Heart right ventricle (tissue), 16 donors: ENCODE results near the gene SMURF1. TPM values are rescaled to one million over a fixed set of nuclear protein-coding genes. Genes with fewer than 3 reads are reported as not detected.
"Not testable (repeated sequence)": the region's sequence is repeated elsewhere in the genome, so short reads cannot be mapped to it uniquely, and the experiment has no call there.

ENCODE experiments used
- ATAC-seq, 8 donors: fragments of 200-7000 bp; cut with Tn5 transposase; one replicate each; pipeline ENCODE4 v1.9.1; 2020; ENCODE audit warnings: mild to moderate bottlenecking in 8 of 8, moderate library complexity in 8 of 8, moderate number of reproducible peaks in 1 of 8
- DNase-seq, 2 donors: peaks; one replicate each; pipeline ENCODE4 v3.0.0-alpha.2; 2020
- H3K27ac ChIP-seq, 10 donors: fragments of 200-600 bp; sonication (generic) in 2 of 10; one replicate each; pipeline versions ENCODE4 v1.5.0 to v1.8.0; 2020 to 2022; ENCODE audit warnings: mild to moderate bottlenecking in 3 of 10
- H3K27me3 ChIP-seq, 7 donors: fragments of 200-600 bp; one replicate each; pipeline ENCODE4 v1.8.0; 2021 to 2022; ENCODE audit warnings: mild to moderate bottlenecking in 2 of 7
- H3K36me3 ChIP-seq, 9 donors: fragments of 200-600 bp; sonication (generic) in 1 of 9; one replicate each; pipeline versions ENCODE4 v1.5.0 to v1.8.0; 2020 to 2022; ENCODE audit warnings: mild to moderate bottlenecking in 2 of 9
- H3K4me1 ChIP-seq, 9 donors: fragments of 200-600 bp; sonication (generic) in 1 of 9; one replicate each; pipeline versions ENCODE4 v1.5.0 to v1.8.0; 2020 to 2022; ENCODE audit warnings: mild to moderate bottlenecking in 4 of 9
- H3K4me3 ChIP-seq, 10 donors: fragments of 200-600 bp; sonication (generic) in 2 of 10; one replicate each; pipeline versions ENCODE4 v1.5.0 to v1.8.0; 2020 to 2022; ENCODE audit warnings: mild to moderate bottlenecking in 7 of 10, moderate library complexity in 2 of 10
- H3K9me3 ChIP-seq, 11 donors: fragments of 200-600 bp in 10 of 11; sonication (generic) in 2 of 11; one replicate each; pipeline versions ENCODE4 v1.5.0 to v1.8.0; 2013 to 2022; ENCODE audit warnings: mild to moderate bottlenecking in 2 of 11, control low read depth in 1 of 11, moderate library complexity in 1 of 11
- CTCF ChIP-seq, 9 donors: fragments of 200-600 bp; sonication (generic) in 2 of 9; IDR thresholded peaks; one replicate each; pipeline versions ENCODE4 v1.5.0 to v1.8.0; 2021 to 2022; ENCODE audit warnings: antibody characterized with exemption in 9 of 9, mild to moderate bottlenecking in 5 of 9, moderate library complexity in 1 of 9
- WGBS, 2 donors: extraction: QIAGEN DNeasy Blood & Tissue Kit; methylation state at CpG; one replicate each; pipeline ENCODE4 v1.1.7; 2013; ENCODE audit warnings: inconsistent platforms in 1 of 2; 5-methylcytosine and 5-hydroxymethylcytosine counted together
- intact Hi-C, 10 donors: fragments of 100-400 bp; cut with DNase I; formaldehyde crosslinking; loops; one replicate each; pipeline versions ENCODE4 v1.11.1 to v1.14.2; 2022
- polyA plus RNA-seq, 2 donors: library from polyadenylated mRNA; stranded (reverse); fragments of 200-250 nt; gene quantifications; one replicate each; pipeline ENCODE4 v1.2.3, GENCODE V29; 2013
- total RNA-seq, 10 donors: library from RNA; stranded (reverse); fragmentation: NEBNext Ultra II Directional in 3 of 10; extraction: Animal tissue kit (Norgen Biotek cat#: 25700) in 3 of 10; gene quantifications; one replicate each; pipeline versions ENCODE4 v1.2.1 to v1.2.4, GENCODE V29; 2021 to 2023
- donor health status: Arrhythmogenic right ventricular cardiomyopathy.
- donor health status: ischemic (EF 13 %, LVEDD 7.1; RV severe dilation, severe dysfunction).
- donor health status: healthy with polysubstance abuse.
- donor health status: DM: no; HTN: yes; CAD: no.
- donor health status: DM: no; HTN: no; CAD: no.
- donor health status: ischemic (EF 25% LVEDD 6.9; RV normal size, moderate dysfunction).
- donor health status: ischemic (EF 25% LVEDD 5.7; RV mildly dilated, moderate dysfunction).
- donor health status: healthy.
- donor health status: DM: yes; HTN: yes; CAD: no.
- donor health status: Ischemic cardiomyopathy.
- donor health status: ischemic (EF 35%, LVEDD 5.7; RV mildly dilated, moderate dysfunction).
- donor health status: nonischemic (EF 11% LVEDD 7.7; RV severe dilation, severe dysfunction).
- donor health status: DM: yes; HTN: yes; CAD: no.
- donor health status: PGD.
- donor health status: ischemic (EF 29% LVEDD 5.4; RV normal size, mild dysfunction).
- donor health status: nonischemic (EF 23%, LVEDD 6.1; RV moderate dilation, normal function).

Gene SMURF1
- total and polyA plus RNA-seq, 12 donors, result 4.2 to 14.7 (median 10.8) TPM

- 78 to 81% methylated on average over 6 of the region's 6 CpGs for WGBS, 2 donors
Observed at GRCh38 chr7:99170065-99170729, 26.3 kb upstream of the SMURF1 start.

GRCh38 chr7:99167072-99167471 lies 23.2 kb upstream of the SMURF1 start:
- TF ChIP-seq CTCF (IDR thresholded peaks at IDR 0.05), result no peak
- intact Hi-C loops, result no loop called here
- Histone ChIP-seq H3K36me3 (no peaks in the 10 kb centered on the region), H3K27ac (no peak overlapping the region), H3K27me3 (no peaks in the 10 kb centered on the region), H3K9me3 (no peaks in the 10 kb centered on the region), H3K4me3 (no peak overlapping the region), H3K4me1 (no peaks in the 10 kb centered on the region)
- ATAC-seq (no peak), DNase-seq (no peak)
- WGBS, 2 donors, result 58 to 76% methylated on average over 8 of the region's 8 CpGs

More at GRCh38 chr7:99170065-99170729, 26.3 kb upstream of the SMURF1 start:
- H3K9me3 ChIP-seq, result no peaks in the 10 kb centered on the region
- DNase-seq (no peak), ATAC-seq (no peak)
- intact Hi-C loops, result no loop called here
- no peak for TF ChIP-seq CTCF (IDR thresholded peaks at IDR 0.05)
- no peak overlapping the region for H3K27ac ChIP-seq
- H3K36me3 ChIP-seq, result no peaks in the 10 kb centered on the region
- H3K27me3 ChIP-seq, result no peaks in the 10 kb centered on the region
- no peaks in the 10 kb centered on the region for H3K4me1 ChIP-seq
- no peak overlapping the region for H3K4me3 ChIP-seq

GRCh38 chr7:99165816-99166215 lies 21.9 kb upstream of the SMURF1 start:
- no peaks in the 10 kb centered on the region for H3K9me3 ChIP-seq
- H3K4me3 ChIP-seq, result no peak overlapping the region
- H3K4me1 ChIP-seq, result no peaks in the 10 kb centered on the region
- intact Hi-C loops, result no loop called here
- no peak for TF ChIP-seq CTCF (IDR thresholded peaks at IDR 0.05)
- WGBS, 2 donors, result 76 to 89% methylated on average over 3 of the region's 3 CpGs
- no peak for ATAC-seq
- H3K27me3 ChIP-seq, result no peaks in the 10 kb centered on the region
- DNase-seq, result no peak
- H3K27ac ChIP-seq, result no peak overlapping the region
- H3K36me3 ChIP-seq, result no peaks in the 10 kb centered on the region

- H3K4me3 ChIP-seq, H3K9me3 ChIP-seq, H3K27ac ChIP-seq, H3K36me3 ChIP-seq, H3K27me3 ChIP-seq, intact Hi-C loops, DNase-seq, ATAC-seq, H3K4me1 ChIP-seq: not testable (repeated sequence)
- 89% methylated on average over 4 of the region's 4 CpGs for WGBS, 2 donors
Observed at GRCh38 chr7:99163669-99164068, 19.8 kb upstream of the SMURF1 start.

- H3K9me3 ChIP-seq, result peaks cover 0 to 5% (median 0%) of the 10 kb centered on the region in 11 donors
Observed at GRCh38 chr7:99156649-99157048, 12.7 kb upstream of the SMURF1 start.

More at GRCh38 chr7:99156649-99157048, 12.7 kb upstream of the SMURF1 start:
- ATAC-seq, result no peak
- Histone ChIP-seq H3K27ac (no peak overlapping the region), H3K4me3 (no peak overlapping the region), H3K27me3 (no peaks in the 10 kb centered on the region), H3K4me1 (peaks cover 0 to 8% (median 0%) of the 10 kb centered on the region in 9 donors), H3K36me3 (no peaks in the 10 kb centered on the region)
- intact Hi-C loops, result loop anchor here in 2 of 10 donors (10.0 kb wide), 2 partner anchors 112 to 148 kb away; no protein-coding TSS in a partner anchor
- DNase-seq, result no peak
- no peak for TF ChIP-seq CTCF (IDR thresholded peaks at IDR 0.05)
